Psoas muscle (tissue), 8 donors: ENCODE data around the gene LLGL1. TPM values are rescaled to one million over a fixed set of nuclear protein-coding genes. Genes with fewer than 3 reads are reported as not detected.

Experiments
- ATAC-seq, 4 donors: fragments of 200-7000 bp; cut with Tn5 transposase; one replicate each; pipeline ENCODE4 v1.9.1; 2020; ENCODE audit warnings: moderate library complexity in 3 of 4, mild to moderate bottlenecking in 2 of 4
- DNase-seq, 2 donors: peaks; one replicate each; pipeline ENCODE4 v3.0.0-alpha.2; 2020
- H3K27ac ChIP-seq: fragments of 200-600 bp; one replicate; pipeline ENCODE4 v1.8.0; 2022
- H3K27me3 ChIP-seq, 3 donors: fragments of 200-600 bp in 1 of 3; one replicate each; pipeline versions ENCODE4 v1.6.1 to v1.8.0; 2013 to 2022; ENCODE audit warnings: low read length in 2 of 3, mild to moderate bottlenecking in 2 of 3, moderate library complexity in 1 of 3; ENCODE audit not compliant: insufficient read depth in 3 of 3
- H3K36me3 ChIP-seq, 2 donors: fragments of 200-600 bp in 1 of 2; one replicate each; pipeline versions ENCODE4 v1.6.1 to v1.8.0; 2013 to 2022; ENCODE audit warnings: low read depth in 1 of 2, mild to moderate bottlenecking in 1 of 2, moderate library complexity in 1 of 2; ENCODE audit not compliant: insufficient read depth in 1 of 2
- H3K4me1 ChIP-seq: fragments of 200-600 bp; one replicate; pipeline ENCODE4 v1.8.0; 2022
- H3K4me3 ChIP-seq: fragments of 200-600 bp; one replicate; pipeline ENCODE4 v1.8.0; 2022; ENCODE audit warnings: mild to moderate bottlenecking
- H3K9me3 ChIP-seq: fragments of 200-600 bp; one replicate; pipeline ENCODE4 v1.8.0; 2022
- WGBS, 3 donors: extraction: QIAGEN DNeasy Blood & Tissue Kit; methylation state at CpG; one replicate each; pipeline versions ENCODE4 v1.1.6 to v1.1.7; 2013; 5-methylcytosine and 5-hydroxymethylcytosine counted together
- intact Hi-C, 2 donors: fragments of 100-400 bp; cut with DNase I; formaldehyde crosslinking; loops; one replicate each; pipeline versions ENCODE4 v1.11.0 to v1.14.2; 2022
- polyA plus RNA-seq, 3 donors: library from polyadenylated mRNA; stranded (reverse); fragments of 200-250 nt; gene quantifications; one replicate each; pipeline ENCODE4 v1.2.3, GENCODE V29; 2013
- total RNA-seq, 4 donors: library from RNA; stranded (reverse); fragmentation: NEBNext Ultra II Directional in 2 of 4; extraction: Animal tissue kit (Norgen Biotek cat#: 25700) in 2 of 4; gene quantifications; one replicate each; pipeline versions ENCODE4 v1.2.1 to v1.2.4, GENCODE V29; 2021 to 2023
- TF ChIP-seq, protein P1 (sequence below): fragments of 200-600 bp; IDR thresholded peaks from one replicate; pipeline ENCODE4 v1.8.0; 2022; ENCODE audit warnings: antibody characterized with exemption
- donor health status: healthy with polysubstance abuse.
- donor health status: DM: no; HTN: no; CAD: no; lungs with moderate emphysema.
- donor health status: Bipolar disorder and iron deficiency.
- donor health status: healthy.
- donor health status: DM: yes; HTN: yes; CAD: no.
- donor health status: DM: no; HTN: no; CAD: no.
- donor health status: DM: no; HTN: no; CAD: no.
- donor health status: DM: yes; HTN: yes; CAD: no.

LLGL1 gene
- total and polyA plus RNA-seq, 7 donors: 5.1 to 9.5 (median 8.2) TPM

DNA sequence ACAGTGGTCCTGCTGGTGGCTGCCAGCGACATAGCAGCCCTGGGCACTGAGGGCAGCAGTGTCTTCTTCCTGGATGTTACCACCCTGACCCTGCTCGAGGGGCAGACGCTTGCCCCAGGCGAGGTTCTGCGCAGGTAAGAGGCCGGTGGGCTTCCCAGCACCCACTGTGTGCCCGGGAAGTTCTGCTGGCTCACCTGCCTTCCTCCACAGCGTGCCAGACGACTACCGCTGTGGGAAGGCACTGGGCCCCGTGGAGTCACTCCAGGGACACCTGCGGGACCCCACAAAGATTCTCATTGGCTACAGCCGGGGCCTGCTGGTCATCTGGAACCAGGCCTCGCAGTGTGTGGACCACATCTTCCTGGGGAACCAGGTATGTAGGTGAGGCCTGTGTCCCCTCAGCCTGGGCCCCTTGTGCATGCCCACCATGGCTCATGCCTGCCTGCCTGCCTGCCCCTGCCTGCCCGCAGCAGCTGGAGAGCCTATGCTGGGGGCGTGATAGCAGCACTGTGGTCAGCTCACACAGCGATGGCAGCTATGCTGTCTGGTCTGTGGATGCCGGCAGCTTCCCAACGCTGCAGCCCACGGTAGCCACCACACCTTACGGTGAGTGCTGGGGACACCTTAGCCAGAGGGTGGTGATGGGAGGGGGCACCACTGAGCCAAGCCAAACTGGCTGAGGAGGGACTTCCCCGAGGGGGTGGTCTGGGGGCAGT is 8.5 kb downstream of the LLGL1 start:
- no peaks in the 10 kb centered on the region for H3K9me3 ChIP-seq
- H3K4me1 ChIP-seq: no peaks in the 10 kb centered on the region
- ATAC-seq (no peak), DNase-seq (no peak)
- TF ChIP-seq, protein P1, sequence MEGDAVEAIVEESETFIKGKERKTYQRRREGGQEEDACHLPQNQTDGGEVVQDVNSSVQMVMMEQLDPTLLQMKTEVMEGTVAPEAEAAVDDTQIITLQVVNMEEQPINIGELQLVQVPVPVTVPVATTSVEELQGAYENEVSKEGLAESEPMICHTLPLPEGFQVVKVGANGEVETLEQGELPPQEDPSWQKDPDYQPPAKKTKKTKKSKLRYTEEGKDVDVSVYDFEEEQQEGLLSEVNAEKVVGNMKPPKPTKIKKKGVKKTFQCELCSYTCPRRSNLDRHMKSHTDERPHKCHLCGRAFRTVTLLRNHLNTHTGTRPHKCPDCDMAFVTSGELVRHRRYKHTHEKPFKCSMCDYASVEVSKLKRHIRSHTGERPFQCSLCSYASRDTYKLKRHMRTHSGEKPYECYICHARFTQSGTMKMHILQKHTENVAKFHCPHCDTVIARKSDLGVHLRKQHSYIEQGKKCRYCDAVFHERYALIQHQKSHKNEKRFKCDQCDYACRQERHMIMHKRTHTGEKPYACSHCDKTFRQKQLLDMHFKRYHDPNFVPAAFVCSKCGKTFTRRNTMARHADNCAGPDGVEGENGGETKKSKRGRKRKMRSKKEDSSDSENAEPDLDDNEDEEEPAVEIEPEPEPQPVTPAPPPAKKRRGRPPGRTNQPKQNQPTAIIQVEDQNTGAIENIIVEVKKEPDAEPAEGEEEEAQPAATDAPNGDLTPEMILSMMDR: no peak
- no peak overlapping the region for H3K4me3 ChIP-seq
- intact Hi-C loops: no loop called here
- 93 to 96% (median 94%) methylated on average over 22 of the region's 22 CpGs for WGBS, 3 donors
- peaks cover 0 to 47% of the 10 kb centered on the region in 2 donors for H3K36me3 ChIP-seq
- no peaks in the 10 kb centered on the region for H3K27me3 ChIP-seq
- no peak overlapping the region for H3K27ac ChIP-seq

DNA sequence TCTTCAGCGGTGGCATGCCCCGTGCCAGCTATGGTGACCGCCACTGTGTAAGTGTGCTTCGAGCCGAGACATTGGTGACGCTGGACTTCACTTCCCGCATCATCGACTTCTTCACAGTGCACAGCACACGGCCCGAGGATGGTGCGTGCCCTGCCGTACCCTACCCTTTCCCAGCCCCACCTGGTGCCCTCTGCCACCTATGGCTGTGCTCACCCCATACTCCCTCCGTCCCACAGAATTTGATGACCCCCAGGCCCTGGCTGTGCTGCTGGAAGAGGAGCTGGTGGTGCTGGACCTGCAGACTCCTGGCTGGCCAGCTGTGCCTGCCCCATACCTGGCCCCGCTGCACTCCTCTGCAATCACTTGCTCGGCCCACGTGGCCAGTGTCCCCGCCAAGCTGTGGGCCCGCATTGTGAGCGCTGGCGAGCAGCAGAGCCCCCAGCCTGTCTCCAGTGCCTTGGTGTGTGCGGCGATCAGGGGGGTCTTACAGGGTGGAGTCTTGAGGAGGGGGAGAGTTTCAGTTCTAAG is 9.5 kb downstream of the LLGL1 start:
- intact Hi-C loops: no loop called here
- no peak for DNase-seq
- Histone ChIP-seq H3K4me3 (no peak overlapping the region), H3K27ac (no peak overlapping the region), H3K9me3 (no peaks in the 10 kb centered on the region), H3K4me1 (no peaks in the 10 kb centered on the region), H3K27me3 (no peaks in the 10 kb centered on the region), H3K36me3 (peaks cover 0 to 52% of the 10 kb centered on the region in 2 donors)
- WGBS, 3 donors: 96 to 97% (median 96%) methylated on average over 22 of the region's 22 CpGs
- ATAC-seq: no peak
- TF ChIP-seq, protein P1: no peak

DNA sequence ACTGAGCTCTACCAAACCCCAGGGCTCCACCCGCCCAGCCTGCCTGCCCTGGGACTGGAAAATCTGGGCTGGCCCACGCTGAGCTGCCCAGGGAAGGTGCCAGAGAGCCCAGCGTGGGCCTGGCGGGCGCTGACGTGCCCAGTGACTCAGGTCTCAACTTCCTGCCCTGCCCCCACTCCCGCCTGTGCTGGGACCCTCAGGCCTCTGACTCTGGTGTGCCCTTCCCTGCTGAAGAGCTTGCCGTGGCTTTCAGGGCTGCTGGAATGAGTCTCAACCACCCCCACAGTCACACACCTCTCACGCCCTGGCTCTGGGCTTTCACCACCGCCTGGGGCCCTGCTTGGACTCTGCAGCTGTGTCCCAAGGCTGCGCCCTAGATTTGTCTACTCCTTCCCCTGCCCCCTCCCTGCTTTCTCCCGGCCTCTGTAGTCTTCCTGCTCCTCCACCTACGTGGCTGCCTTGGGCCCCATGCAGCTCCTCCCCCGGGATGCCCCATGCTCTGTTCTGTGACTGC is 10.4 kb downstream of the LLGL1 start:
- intact Hi-C loops: no loop called here
- Histone ChIP-seq H3K27me3 (no peaks in the 10 kb centered on the region), H3K36me3 (peaks cover 0 to 55% of the 10 kb centered on the region in 2 donors), H3K27ac (no peak overlapping the region), H3K4me3 (no peak overlapping the region), H3K4me1 (no peaks in the 10 kb centered on the region), H3K9me3 (no peaks in the 10 kb centered on the region)
- WGBS, 3 donors: 75 to 87% (median 75%) methylated on average over 14 of the region's 14 CpGs
- DNase-seq: peak in 1 of 2 donors; percentile 48
- TF ChIP-seq, protein P1: no peak
- ATAC-seq: peak in 3 of 4 donors; percentile 19 to 61 (median 31)

DNA sequence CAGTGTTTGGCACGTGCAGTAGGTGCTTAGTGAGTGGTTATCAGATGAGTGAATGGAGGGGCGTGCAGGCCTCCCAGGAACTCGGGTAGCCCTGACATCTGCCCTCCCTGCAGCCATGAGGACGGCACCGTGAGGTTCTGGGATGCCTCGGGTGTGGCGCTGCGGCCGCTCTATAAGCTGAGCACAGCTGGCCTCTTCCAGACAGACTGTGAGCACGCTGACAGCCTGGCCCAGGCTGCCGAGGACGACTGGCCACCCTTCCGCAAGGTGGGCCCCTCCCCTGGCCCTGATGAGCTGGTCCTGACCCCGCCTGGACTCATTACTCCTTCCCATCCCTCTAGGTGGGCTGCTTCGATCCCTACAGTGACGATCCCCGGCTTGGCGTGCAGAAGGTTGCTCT is 11.1 kb downstream of the LLGL1 start:
- Histone ChIP-seq H3K4me1 (no peaks in the 10 kb centered on the region), H3K36me3 (peaks cover 0 to 62% of the 10 kb centered on the region in 2 donors), H3K27me3 (no peaks in the 10 kb centered on the region), H3K27ac (no peak overlapping the region), H3K9me3 (no peaks in the 10 kb centered on the region), H3K4me3 (no peak overlapping the region)
- WGBS, 3 donors: 90 to 94% (median 92%) methylated on average over 17 to 18 of the region's 18 CpGs
- no peak for DNase-seq
- intact Hi-C loops: no loop called here
- TF ChIP-seq, protein P1: no peak
- ATAC-seq: no peak
